GM18517 (cell line): ENCODE measurements around the gene MDM4.
"Not testable (repeated sequence)": the region's sequence is repeated elsewhere in the genome, so short reads cannot be mapped to it uniquely, and the experiment has no call there.

Source experiments
- ATAC-seq: cut with Tn5 transposase; IDR thresholded peaks from one replicate; pipeline ENCODE4 v1.9.1; 2021; ENCODE audit warnings: mild to moderate bottlenecking, moderate library complexity; ENCODE audit not compliant: unreplicated experiment

The MDM4 gene

DNA sequence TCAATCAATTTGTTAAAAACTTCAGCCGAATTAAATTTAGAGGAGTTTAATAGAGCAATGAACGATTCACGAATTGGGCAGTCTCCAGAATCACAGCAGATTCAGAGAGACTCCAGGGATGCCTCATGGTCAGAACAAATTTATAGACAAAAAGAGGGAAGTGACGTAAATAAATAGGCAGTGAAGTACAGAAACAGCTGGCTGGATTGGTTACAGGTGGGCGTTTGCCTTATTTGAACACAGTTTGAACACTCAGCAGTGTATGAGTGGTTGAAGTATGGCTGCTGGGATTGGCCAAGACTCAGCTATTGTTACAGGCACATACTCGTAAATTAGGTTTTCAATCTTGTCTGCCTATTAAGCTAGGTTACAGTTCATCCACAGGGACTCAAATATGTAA lies 43.8 kb downstream of the MDM4 start:
- not testable (repeated sequence) for ATAC-seq

DNA sequence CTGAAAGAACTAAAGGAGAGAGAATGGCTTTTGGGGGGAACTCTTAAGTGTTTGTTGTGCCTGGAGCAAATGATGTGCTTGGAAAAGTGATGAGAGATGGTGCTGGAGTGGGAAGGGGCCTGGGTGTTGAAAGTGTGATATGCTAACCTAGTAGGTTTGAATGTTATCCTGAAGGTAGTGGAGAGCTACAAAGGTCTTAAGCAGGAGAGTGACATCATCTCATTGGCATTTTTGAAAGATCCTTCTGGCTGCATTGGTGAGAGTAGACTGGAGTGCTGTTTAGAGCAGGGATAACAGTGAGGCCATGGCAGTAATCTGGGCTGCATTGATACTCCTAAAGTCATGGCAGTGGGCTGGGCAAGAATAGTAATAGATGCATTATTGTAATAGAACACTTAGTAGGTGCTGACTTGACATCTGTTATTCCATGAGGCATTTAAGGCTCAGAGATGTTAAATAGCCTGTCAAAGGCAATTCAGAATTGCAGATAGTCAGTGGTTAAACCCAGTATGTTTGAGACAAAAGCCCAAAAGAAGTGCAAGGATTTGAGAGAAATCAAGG lies 44.5 kb downstream of the MDM4 start:
- ATAC-seq = no peak

DNA sequence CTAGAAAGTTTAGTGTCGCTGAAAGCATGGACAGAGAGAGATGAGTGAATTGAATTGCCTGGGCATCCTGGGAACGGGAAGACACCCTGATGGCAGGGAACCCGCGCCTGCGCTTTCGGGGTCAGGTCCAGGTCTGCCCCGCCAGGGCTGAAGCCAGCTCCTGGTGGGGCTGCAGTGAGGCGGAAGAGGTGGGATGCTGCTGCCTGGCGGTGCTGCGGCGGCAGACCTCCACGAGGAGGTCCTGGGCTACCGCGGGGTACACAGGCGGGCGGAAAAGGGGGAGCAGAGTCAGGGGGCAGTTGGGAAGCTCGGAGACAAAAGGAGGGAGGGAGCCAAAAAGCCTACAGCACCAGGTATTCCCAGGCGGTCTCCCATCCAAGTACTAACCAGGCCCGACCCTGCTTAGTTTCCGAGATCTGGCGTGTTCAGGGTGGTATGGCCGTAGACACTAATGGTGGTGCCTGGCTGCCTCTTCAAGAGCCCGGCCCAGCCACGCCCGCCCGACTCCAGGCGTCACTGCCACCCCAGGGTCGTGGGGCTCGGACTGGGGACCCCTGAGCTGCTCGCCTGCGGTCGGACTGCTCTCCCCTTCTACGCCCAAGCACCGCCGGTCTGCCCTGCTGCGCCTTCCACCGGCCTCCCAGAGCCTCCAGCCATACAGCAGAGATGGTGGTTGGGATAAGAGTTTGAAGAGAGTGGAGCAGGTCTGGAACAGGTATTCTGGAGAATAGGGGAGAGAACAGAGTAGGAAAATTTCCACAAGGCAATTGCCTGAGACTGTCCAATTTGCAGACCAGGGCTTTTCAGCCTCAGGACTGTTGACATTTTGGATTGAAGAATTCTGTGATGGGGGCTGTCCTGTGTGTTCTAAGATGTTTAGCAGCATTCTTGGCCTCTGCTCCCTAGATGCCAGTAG lies 46.1 kb downstream of the MDM4 start:
- no peak for ATAC-seq

DNA sequence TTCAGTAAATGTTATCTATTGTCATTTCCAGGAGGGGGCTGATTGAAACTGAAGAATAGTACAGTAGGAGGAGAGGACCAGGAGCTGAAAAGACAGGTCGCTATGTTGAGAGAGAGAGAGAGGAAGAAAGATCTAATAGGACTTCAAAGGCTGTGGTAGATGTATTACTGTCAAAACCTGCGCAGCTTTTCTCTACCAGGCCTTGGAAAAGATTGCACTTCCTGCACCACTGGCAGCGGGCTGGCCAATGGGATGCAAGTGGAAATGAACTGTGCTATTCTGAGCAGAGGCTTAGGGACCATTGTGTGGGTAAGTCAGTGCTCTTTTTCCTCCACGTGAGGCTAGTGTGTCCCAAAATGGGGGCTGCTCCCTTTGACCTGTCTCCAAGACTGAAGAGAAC lies 47.1 kb downstream of the MDM4 start:
- no peak for ATAC-seq

DNA sequence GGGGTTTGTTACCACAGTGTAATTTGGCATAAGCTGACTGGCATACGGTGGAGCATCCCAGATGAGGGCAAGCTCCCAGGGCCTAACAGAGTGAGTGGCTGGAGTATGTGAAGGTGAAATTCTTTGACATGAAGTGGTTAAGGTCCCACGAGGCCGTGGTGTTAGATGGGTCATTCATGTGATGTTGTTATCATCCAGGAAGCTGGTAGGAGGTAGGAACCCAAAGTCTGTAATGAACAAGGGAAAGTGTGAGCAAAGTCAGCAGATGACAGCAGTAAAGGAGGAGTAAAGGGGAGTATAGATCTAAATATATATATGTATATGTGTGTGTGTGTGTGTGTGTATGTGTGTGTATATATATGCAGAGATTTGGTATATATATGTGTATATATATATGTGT lies 47.6 kb downstream of the MDM4 start:
- ATAC-seq = no peak

DNA sequence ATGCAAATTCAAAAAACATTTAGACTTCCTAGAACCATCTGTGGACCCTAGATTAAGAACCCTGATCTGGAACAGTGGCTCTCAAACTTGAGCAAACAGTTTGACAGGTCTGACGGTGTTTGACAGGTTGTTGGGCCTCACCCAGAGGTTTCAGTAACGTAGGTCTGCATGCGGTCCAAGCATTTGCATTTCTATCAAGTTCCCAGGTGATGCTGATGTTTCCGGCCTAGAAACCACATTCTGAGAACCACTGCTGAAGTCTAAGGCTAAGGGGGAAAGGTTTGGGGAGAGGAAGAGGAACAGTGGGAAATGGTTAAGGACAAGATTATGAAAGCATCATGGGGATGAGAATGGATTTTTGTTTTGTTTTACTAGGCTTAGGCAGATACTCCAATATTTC lies 48.6 kb downstream of the MDM4 start:
- ATAC-seq = peak; percentile 84

DNA sequence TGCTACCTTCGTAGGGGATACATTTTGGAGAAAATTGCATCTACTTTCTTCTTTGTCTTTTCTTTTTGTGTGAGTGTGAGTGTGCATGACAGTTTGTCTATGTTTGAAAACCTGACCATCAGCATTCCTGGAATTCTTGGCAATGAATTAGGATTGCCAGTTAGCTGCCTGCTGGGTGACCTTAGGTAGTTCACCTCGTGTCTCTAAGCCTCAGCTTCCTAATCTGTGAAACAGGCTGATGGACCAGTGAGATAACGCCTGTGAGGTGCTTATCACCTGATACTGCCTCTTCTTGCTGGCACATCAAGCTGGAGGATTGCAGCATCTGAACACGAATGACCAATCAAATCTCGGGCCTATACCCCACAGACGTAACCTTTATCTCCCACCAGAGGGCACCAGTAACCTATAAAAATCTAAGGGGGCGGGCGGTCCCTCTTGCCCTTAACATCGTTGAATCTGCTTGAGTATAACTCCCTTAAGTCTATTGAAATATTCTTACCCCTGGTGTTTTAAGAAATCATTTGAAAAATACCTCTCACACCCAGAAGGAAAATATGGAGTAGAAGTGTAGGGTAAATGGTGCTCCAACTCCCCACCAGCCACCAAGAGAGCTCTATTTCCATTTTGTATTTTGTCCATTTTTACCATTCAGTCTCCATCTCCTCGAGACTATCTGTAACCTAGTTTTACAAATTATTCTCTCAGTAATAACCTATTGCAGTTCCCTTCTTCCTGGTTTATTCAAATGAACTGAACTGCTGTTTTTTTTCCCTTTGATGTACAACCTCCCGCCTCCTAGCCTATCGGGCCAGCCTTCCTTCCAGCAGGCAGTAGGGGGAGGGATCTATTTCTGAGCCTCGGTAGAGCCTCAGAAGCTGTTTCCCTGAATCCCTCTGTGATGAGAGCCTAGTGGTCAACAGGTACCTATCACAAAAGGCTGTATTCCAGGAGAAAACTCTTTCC lies 49.7 kb downstream of the MDM4 start:
- no peak for ATAC-seq

DNA sequence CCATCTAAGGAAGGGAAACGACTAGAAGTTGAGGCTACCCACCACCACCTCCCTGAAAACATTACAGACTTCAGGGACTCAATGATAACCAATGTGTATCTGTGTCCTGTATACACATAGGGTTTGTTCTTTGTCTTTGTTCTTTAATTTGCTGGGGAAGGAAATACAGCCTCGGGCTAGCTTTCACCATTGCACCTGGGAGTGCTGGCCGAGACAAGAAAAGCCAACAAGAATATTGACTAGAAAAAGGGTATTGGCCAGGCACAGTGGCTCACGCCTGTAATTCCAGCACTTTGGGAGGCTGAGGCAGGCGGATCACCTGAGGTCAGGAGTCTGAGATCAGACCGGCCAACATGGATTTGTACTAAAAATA lies 50.4 kb downstream of the MDM4 start:
- no peak for ATAC-seq

DNA sequence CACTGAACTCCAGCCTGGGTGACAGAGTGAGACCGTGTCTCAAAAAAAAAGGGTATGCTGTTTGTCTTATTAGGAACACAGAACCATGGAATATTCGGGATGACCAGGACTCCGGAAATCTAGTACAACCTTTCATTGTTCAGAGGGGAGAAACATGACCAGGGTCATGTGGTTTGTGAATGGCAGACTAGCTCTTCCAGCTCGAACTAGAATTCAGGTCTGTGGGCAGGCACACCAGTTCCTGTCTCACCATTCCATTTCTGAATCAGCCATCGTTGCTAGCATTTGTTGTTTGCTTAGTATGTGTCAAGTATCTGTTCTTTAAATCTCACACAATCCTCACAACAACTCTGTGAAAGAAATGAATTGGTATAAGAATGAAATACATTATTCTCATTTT lies 50.9 kb downstream of the MDM4 start:
- no peak for ATAC-seq

DNA sequence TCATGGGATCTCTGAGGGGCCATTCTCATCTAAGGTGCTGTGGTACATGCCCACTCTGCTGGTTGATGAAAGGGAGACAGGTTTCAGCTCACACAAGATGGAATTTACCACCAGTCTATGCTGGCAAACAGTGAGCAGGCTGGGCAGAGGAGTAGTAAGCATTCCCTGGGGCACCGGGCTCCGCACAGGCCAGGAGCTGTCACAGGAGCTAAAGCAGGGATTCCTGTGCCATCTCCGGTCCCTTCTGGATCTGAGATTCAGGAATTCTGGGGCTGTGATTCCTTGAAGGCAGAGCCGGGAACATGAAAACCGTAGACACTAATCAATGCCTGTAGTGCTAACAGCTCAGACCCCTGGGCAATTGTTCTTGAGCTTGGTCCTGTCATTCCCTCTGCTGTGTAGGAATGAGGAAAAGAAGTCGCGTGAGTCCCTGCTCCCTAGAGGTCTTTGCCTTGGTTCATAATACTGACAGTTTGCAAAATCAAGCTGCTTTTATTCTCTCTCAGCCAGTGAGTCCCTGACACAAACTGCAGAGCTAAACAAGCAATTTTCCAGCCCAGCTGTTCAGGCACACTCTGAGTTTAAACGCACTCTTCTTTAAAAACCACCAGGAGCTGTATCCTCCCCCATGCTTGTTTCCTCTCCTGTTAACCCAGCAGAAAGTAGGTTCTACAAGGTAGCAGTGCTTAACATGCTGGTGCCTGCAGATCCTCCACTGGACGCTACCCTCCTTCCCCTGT lies 52.5 kb downstream of the MDM4 start:
- ATAC-seq = no peak

DNA sequence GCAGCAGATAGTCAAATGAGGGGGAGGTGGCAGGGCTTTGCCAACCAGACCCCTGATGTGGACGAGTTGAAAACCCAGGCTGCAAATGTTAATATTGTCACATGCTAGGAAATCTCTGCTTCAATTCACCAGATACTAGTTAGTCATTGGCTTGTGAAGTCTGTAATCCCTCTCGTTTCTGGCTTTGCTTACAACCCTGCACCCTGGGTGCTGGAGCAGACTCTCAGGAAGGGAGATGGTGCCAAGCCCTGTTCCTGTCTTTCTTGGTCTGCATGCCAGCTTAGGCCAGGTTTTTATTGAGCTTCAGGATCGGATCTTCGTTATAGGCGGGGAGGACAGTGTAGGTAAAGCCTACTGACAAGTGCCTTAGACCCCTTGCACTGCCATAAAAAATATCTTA lies 53.3 kb downstream of the MDM4 start:
- no peak for ATAC-seq

DNA sequence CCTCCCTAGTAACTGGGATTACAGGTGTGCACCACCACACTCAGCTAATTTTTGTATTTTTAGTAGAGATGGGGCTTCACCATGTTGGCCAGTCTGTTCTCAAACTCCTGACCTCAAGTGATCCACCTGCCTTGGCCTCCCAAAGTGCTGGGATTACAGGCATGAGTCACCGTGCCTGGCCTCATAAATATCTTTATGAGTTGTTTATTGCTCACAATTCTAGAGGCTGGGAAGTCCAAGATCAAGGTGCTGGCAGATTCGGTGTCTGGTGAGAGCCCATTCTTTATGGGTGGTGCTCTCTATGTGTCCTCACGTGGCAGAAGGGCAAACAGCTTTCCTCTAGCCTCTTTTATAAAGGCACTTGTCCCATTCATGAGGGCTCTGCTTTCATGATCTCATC lies 53.8 kb downstream of the MDM4 start:
- ATAC-seq = not testable (repeated sequence)

DNA sequence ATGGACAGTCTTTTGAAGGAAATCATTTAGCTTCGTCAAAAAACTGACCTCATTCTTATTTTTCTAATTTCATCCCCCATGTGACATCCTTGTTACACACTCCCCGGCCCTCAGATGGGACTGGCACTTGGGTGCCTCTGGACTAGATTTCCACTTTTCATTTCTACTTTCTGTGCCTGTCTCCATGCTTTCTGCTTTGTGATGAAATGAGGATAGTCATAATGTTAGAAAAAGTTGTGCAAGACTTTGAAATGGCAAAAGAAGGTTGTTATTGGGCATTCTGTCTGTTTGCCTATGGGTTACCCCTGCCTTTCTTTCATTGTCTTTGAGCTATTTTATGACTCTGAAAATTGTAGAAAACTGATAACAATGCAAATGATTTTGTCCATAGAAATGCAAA lies 54.9 kb downstream of the MDM4 start:
- ATAC-seq = no peak

DNA sequence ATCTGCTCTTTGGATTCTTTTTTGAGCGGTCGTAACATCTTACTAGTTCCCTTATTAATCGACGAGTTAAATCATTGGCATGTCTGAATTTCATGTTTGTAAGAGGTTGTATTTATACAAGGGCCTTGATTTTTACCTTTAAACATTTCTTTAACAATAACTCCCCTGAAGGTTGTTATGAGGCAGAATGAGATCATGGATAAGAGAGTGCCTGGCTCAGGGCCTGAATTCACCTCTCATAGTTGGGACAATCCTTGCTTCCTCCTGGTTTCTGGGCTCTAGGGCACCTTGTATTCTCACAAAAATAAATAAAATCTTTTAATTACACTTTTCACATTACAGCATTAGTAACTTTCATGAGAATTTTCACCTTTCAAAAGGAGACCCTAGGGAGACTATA lies 55.4 kb downstream of the MDM4 start:
- no peak for ATAC-seq

DNA sequence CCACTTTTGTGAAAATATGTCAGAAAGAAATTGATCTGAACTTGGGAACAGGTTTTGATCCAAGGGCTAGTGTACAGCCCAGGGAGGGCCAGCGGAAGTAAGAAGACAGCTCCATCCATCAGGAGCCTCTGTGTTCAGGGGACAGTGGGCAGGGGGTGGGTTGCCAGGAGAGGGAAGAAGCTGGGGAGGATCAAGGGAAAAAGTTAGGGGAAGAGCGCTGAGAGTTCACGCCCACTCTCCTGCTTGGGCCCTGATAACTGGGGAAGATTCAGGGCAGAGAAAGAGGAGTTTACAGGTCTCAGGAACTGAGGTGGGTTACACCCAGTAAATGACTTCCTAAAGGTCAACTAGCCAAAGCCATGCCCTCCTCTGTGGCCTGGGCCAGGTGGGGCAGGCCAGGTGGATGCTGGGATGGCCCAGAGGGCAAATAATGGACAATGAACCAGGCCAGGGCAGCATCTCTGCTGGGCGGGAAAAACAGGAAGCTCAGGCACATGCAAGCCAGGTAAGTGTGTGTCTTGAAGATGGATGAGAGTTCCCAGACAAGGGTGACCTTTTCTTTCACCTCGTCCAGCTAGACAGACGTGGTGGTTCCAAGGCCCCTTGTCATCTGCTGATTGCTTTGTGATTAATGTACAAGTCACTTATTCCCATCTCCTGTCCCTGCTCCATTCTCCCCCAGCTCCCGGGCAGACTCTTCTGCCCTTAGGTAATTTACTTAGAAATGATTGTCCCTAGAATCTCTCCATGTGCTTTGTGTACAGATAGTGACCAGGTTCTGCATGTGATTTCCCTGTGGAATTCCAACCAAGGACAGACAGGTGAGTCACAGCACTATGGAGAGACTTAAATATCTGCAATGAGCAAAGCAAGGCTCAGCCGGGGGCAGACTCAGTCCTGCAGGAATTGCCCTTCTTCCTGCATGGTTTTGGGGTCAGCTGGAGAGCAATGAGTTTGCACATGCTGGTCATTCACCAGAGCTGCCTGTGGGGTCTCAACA lies 57.0 kb downstream of the MDM4 start:
- no peak for ATAC-seq

DNA sequence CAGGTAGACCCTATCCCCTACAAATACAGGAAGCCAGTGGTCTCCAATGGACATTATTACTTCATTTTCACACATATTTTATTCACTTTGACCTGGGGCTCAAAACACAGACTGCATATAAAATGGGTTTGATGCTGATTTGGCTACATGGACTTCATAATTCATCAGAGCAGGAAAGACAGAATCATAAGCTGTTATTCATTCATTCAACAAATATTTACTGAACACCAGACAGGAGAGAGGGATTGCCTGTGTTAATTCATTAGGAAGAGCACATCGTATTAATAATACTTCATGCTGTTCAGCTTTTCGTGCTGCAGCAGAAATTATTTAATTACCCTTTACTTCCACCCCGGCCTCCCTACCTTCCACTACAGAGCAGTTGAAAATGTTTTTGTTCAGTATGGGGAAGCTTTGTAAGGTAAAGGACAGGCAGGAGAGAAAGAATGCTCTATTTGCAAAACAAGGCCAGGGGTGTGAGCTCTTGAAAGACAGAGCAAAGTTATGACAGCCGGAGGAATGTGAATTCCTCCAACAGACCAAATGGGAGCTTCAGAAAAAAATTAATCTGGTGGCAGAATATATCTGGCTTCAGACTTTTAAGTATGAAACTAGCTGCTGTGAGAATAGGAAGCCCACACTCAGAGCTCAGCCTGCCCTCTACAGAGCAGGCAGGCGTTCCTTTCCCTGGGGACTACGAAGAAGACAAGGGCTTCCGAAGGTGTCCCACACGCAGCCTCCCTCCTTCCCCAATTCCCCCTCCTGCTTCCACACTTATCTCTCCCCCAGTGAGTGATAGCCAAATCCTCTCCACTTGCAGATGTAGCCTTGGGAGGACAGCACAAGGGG lies 58.0 kb downstream of the MDM4 start:
- ATAC-seq = no peak

DNA sequence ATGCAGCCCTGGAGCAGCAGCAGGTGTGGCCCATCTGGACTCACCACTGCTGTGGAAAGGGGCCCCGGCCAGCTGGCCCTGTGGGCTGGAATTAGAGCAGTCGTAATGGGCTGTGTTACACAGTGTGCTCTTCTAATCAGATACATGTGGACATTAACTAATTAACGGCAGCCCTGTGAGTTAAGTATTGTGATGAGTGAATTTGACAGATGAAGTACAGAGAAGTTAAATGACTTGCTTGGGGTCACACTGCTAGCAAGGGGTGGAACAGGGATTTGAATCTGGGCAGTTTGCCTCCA lies 58.6 kb downstream of the MDM4 start:
- no peak for ATAC-seq

DNA sequence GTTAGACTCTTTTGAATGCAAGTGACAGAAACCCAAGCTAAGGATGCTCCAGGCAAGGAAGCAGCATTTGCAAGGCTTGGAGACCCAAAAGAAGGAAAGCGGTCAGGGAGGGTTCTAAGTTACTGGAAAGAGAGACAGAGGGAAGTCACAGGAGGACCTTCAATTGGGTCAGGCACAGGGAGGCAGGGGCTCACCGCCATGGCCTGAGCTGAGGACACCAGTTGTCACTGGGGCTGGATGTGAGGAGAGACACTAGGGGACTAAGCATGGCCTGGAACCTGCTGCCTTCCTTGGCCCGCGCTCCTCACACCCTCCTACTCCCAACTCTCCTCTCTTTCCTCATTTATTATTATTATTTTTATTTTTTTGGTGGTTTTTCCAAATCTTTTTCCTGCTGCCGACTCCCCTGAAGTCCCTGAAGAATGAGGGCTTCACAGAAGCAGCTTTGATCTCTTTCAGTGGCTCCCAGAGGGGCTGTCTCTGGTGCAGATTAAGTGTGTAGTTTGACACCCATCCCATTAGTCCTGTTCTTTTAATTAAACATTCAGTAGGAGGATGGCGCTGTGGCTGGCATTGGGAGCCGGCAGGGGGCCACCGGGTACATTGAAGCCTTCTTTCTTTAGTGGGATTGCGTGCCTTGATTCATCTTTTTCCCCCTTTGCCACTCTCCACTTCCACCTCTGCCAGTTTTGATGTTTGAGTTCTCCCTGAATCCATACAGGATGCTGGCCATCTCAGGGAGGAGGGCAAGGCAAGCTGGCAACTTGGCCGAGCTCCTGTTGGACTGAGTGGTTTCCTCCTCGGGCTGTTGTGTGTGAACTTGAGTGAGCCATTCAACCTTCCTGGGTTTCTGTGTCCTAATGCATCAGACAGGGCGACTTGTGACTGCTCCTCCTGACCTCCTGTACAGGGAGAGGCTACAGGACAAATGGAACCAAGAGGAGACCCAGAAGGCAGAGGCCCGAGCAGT lies 59.3 kb downstream of the MDM4 start:
- no peak for ATAC-seq
